Esophagus squamous epithelium (tissue), 4 donors: Measurements from ENCODE around the gene MORN1.

Source experiments
- POLR2A ChIP-seq, 4 donors: fragments of 450-650 bp; IDR thresholded peaks; one replicate each; pipeline ENCODE4 v1.6.1; 2017; ENCODE audit warnings: antibody characterized with exemption in 4 of 4, mild to moderate bottlenecking in 4 of 4, moderate library complexity in 3 of 4
- TF ChIP-seq, protein P1 (sequence below), 6 experiments: fragments of 450-650 bp in 4 of 6; fragments of 200-600 bp in 2 of 6; sonication (generic) in 2 of 6; IDR thresholded peaks; one replicate each; pipeline ENCODE4 v1.5.1; 2016 to 2019; ENCODE audit warnings: antibody characterized with exemption in 6 of 6, mild to moderate bottlenecking in 4 of 6, moderate library complexity in 4 of 6

DNA sequence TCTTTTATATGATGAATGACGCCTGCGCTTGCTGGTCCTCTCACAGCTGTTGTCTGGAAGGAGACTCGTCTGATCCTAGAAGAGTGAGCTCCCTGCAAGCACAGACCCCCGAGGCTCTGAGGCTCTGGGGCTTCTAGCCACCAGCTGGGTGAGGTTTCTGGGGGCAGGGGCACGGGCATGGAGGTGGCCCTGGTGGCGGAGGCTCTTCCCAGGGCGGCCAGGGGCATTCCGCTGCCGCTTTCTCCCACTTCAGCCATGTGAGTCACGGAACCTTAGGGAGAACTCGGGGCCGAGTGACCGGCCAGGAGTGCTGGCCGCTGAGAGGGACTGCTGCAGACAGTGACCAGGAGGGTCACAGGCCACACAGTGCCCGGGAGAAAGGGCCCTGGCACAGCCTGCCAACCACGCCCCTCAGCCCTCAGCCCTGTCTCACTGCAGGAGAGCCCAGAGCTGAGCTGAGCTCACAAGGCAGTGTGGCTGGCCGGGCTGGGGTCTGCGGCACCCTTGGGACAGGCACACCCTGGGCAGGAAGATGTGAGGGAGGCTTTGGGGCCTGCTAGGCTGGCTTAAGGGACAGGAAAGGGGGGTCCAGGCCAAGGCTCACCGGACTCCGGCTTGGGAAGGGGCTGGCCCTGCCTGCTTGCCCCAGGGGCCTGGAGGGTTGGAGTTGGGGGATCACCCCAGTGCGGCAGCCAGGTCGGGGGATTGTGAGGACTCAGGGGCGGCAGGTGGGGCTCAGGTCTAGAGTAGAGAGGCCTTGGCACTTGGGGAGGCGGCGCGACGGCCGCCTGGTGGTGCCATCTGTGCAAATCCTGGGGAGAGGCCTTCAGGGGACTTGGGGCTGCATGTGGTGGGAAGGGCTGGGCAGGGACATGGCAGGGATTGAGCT is 35.7 kb downstream of the MORN1 start:
- TF ChIP-seq, protein P1, sequence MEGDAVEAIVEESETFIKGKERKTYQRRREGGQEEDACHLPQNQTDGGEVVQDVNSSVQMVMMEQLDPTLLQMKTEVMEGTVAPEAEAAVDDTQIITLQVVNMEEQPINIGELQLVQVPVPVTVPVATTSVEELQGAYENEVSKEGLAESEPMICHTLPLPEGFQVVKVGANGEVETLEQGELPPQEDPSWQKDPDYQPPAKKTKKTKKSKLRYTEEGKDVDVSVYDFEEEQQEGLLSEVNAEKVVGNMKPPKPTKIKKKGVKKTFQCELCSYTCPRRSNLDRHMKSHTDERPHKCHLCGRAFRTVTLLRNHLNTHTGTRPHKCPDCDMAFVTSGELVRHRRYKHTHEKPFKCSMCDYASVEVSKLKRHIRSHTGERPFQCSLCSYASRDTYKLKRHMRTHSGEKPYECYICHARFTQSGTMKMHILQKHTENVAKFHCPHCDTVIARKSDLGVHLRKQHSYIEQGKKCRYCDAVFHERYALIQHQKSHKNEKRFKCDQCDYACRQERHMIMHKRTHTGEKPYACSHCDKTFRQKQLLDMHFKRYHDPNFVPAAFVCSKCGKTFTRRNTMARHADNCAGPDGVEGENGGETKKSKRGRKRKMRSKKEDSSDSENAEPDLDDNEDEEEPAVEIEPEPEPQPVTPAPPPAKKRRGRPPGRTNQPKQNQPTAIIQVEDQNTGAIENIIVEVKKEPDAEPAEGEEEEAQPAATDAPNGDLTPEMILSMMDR (IDR thresholded peaks at IDR 0.05): no peak
- TF ChIP-seq POLR2A (IDR thresholded peaks at IDR 0.05): no peak
